T47D (cell line): Measurements from ENCODE around the gene MGAT5B.

Source experiments
- DNase-seq, 2 experiments: peaks; one replicate each; pipeline versions ENCODE4 v3.0.0 to v3.0.0-alpha.2; 2011 to 2012; ENCODE audit warnings: low read depth in 1 of 2, low spot score in 1 of 2
- JUND ChIP-seq: IDR thresholded peaks from 2 replicates; pipeline ENCODE4 v1.6.1; 2012; ENCODE audit warnings: low read depth
- in situ Hi-C: cut with HindIII; loops from 2 replicates; pipeline ENCODE4 v1.10.0; 2016; ENCODE audit warnings: low sequenced_read_pairs, low pct_unique_long_range_greater_than_20kb

Gene MGAT5B

GRCh38 chr17:76903631-76904030, 35.4 kb downstream of the MGAT5B start:
- DNase-seq: no peak
- TF ChIP-seq JUND: no peak
- in situ Hi-C loops: no loop called here

- no peak for TF ChIP-seq JUND
- in situ Hi-C loops: no loop called here
- no peak for DNase-seq
Measured at GRCh38 chr17:76904116-76904515, 35.9 kb downstream of the MGAT5B start.

GRCh38 chr17:76905036-76905435, 36.8 kb downstream of the MGAT5B start:
- in situ Hi-C loops: no loop called here
- TF ChIP-seq JUND: no peak
- DNase-seq: no peak

- in situ Hi-C loops: no loop called here
- DNase-seq: no peak
- TF ChIP-seq JUND: no peak
Measured at GRCh38 chr17:76905836-76906235, 37.6 kb downstream of the MGAT5B start.

GRCh38 chr17:76906463-76906862, 38.3 kb downstream of the MGAT5B start:
- no peak for TF ChIP-seq JUND
- in situ Hi-C loops: no loop called here
- no peak for DNase-seq

GRCh38 chr17:76907352-76907751, 39.1 kb downstream of the MGAT5B start:
- in situ Hi-C loops: no loop called here
- no peak for TF ChIP-seq JUND
- no peak for DNase-seq

- no peak for TF ChIP-seq JUND
- peak; percentile 90 to 97 for DNase-seq
- in situ Hi-C loops: no loop called here
Measured at GRCh38 chr17:76909971-76910760, 42.0 kb downstream of the MGAT5B start.

GRCh38 chr17:76911299-76912017, 43.3 kb downstream of the MGAT5B start:
- no peak for TF ChIP-seq JUND
- in situ Hi-C loops: no loop called here
- no peak for DNase-seq

- in situ Hi-C loops: no loop called here
- DNase-seq: no peak
- no peak for TF ChIP-seq JUND
Measured at GRCh38 chr17:76912421-76913164, 44.4 kb downstream of the MGAT5B start.

- in situ Hi-C loops: no loop called here
- DNase-seq: no peak
- no peak for TF ChIP-seq JUND
Measured at GRCh38 chr17:76914937-76915336, 46.7 kb downstream of the MGAT5B start.

GRCh38 chr17:76915840-76916510, 47.8 kb downstream of the MGAT5B start:
- in situ Hi-C loops: no loop called here
- no peak for DNase-seq
- no peak for TF ChIP-seq JUND

GRCh38 chr17:76917829-76918228, 49.6 kb downstream of the MGAT5B start:
- in situ Hi-C loops: no loop called here
- no peak for TF ChIP-seq JUND
- DNase-seq: no peak
